Lung (tissue), 12 donors: ENCODE results near the gene ZIC2. TPM values are rescaled to one million over a fixed set of nuclear protein-coding genes. Genes with fewer than 3 reads are reported as not detected.

Experiments
- ATAC-seq: fragments of 200-7000 bp; cut with Tn5 transposase; one replicate; pipeline ENCODE4 v1.9.1; 2020; ENCODE audit warnings: moderate number of reproducible peaks; ENCODE audit not compliant: insufficient read depth, low FRiP score
- DNase-seq, 3 donors: peaks; one replicate each; pipeline ENCODE4 v3.0.0-alpha.2; 2013 to 2017
- H3K27ac ChIP-seq, 2 donors: one replicate each; pipeline ENCODE4 v1.5.1; 2013; ENCODE audit warnings: mild to moderate bottlenecking in 2 of 2, moderate library complexity in 2 of 2, control low read depth in 1 of 2, inconsistent platforms in 1 of 2, low read depth in 1 of 2, low read length in 1 of 2
- H3K27me3 ChIP-seq, 3 donors: one replicate each; pipeline ENCODE4 v1.5.1; 2013; ENCODE audit warnings: low read length in 2 of 3; ENCODE audit not compliant: control insufficient read depth in 3 of 3, insufficient read depth in 3 of 3
- H3K36me3 ChIP-seq, 4 donors: one replicate each; pipeline ENCODE4 v1.5.1; 2013; ENCODE audit warnings: low read length in 4 of 4, mild to moderate bottlenecking in 1 of 4, moderate library complexity in 1 of 4; ENCODE audit not compliant: control insufficient read depth in 4 of 4, insufficient read depth in 4 of 4
- H3K4me1 ChIP-seq, 5 donors: one replicate each; pipeline ENCODE4 v1.5.1; 2013; ENCODE audit warnings: low read length in 5 of 5, mild to moderate bottlenecking in 2 of 5, moderate library complexity in 1 of 5; ENCODE audit not compliant: control insufficient read depth in 5 of 5, insufficient read depth in 5 of 5
- H3K4me3 ChIP-seq: one replicate; pipeline ENCODE4 v1.5.1; 2013; ENCODE audit warnings: mild to moderate bottlenecking, control low read depth, moderate library complexity
- H3K9ac ChIP-seq, 2 donors: one replicate each; pipeline ENCODE4 v1.5.1; 2013; ENCODE audit warnings: low read length in 2 of 2, control low read depth in 1 of 2; ENCODE audit not compliant: insufficient read depth in 1 of 2
- H3K9me3 ChIP-seq, 4 donors: one replicate each; pipeline ENCODE4 v1.5.1; 2013; ENCODE audit warnings: low read length in 3 of 4, mild to moderate bottlenecking in 1 of 4, moderate library complexity in 1 of 4; ENCODE audit not compliant: control insufficient read depth in 4 of 4, insufficient read depth in 3 of 4
- CTCF ChIP-seq: IDR thresholded peaks from 2 replicates; pipeline ENCODE4 v1.5.1; 2012; ENCODE audit warnings: mild to moderate bottlenecking; ENCODE audit errors: control extremely low read depth, extremely low read depth
- WGBS, 2 donors: extraction: QIAGEN DNeasy Blood & Tissue Kit; methylation state at CpG; one replicate each; pipeline ENCODE4 v1.1.7; 2013; 5-methylcytosine and 5-hydroxymethylcytosine counted together
- polyA plus RNA-seq, 2 donors: library from polyadenylated mRNA; stranded (reverse); fragments of 200-250 nt; gene quantifications; one replicate each; pipeline ENCODE4 v1.2.1, GENCODE V29; 2013
- total RNA-seq, 2 donors: library from RNA; depleted of rRNA in 1 of 2; stranded (reverse); fragments of >200 nt in 1 of 2; gene quantifications; one replicate each; pipeline ENCODE4 v1.2.1, GENCODE V29; 2014 to 2021
- donor health status: control.
- donor health status: control.
- donor health status: Bipolar disorder and iron deficiency.
- donor health status: healthy.
- donor health status: DM: yes; HTN: yes; CAD: no.

The ZIC2 gene
- total and polyA plus RNA-seq, 4 donors, result 0.06 TPM; not detected in 3

GRCh38 chr13:99965329-99966000 is 16.1 kb upstream of the ZIC2 start:
- Histone ChIP-seq H3K4me1 (peaks cover 0 to 16% (median 7%) of the 10 kb centered on the region in 5 donors), H3K9me3 (peaks cover 0 to 5% (median 0%) of the 10 kb centered on the region in 4 donors), H3K27me3 (peaks cover 2 to 82% (median 78%) of the 10 kb centered on the region in 3 donors), H3K9ac (no peak overlapping the region), H3K4me3 (no peak overlapping the region), H3K27ac (no peak overlapping the region), H3K36me3 (no peaks in the 10 kb centered on the region)
- ATAC-seq, result no peak
- DNase-seq, result no peak
- WGBS, 2 donors, result 83% methylated on average over 9 of the region's 9 CpGs
- no peak for TF ChIP-seq CTCF

- peaks cover 2 to 75% (median 71%) of the 10 kb centered on the region in 3 donors for H3K27me3 ChIP-seq
- no peak overlapping the region for H3K9ac ChIP-seq
- no peak for ATAC-seq
- H3K4me3 ChIP-seq, result no peak overlapping the region
- DNase-seq, result no peak
- no peaks in the 10 kb centered on the region for H3K36me3 ChIP-seq
- peaks cover 0 to 5% (median 0%) of the 10 kb centered on the region in 4 donors for H3K9me3 ChIP-seq
- H3K4me1 ChIP-seq, result peaks cover 0 to 19% (median 7%) of the 10 kb centered on the region in 5 donors
- no peak for TF ChIP-seq CTCF
- no peak overlapping the region for H3K27ac ChIP-seq
- WGBS, 2 donors, result 77 to 78% methylated on average over 8 of the region's 8 CpGs
These were observed 15.3 kb upstream of the ZIC2 start for GRCh38 chr13:99966064-99966805.

DNA sequence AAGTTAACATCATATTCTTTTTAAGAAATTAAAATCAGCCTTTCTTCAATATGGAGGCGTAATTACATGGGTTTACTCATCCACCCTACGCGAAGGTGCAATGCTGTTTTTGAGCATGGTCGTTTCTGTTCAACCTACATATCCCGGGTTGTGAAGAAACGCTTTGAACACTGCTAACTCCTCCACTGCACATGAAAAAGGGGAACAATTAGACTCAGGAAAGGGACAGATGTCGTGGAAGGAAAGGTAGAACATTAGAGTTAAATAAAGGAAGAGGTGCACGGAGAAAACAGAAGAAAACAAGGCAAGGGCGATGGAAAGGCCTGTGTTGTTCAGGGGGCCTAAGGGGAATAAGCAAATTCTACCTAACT is 14.1 kb upstream of the ZIC2 start:
- no peak for TF ChIP-seq CTCF
- 37 to 57% methylated on average over 9 of the region's 9 CpGs for WGBS, 2 donors

More for the DNA sequence above, 14.1 kb upstream of the ZIC2 start:
- ATAC-seq, result no peak
- peaks cover 0 to 27% (median 7%) of the 10 kb centered on the region in 5 donors for H3K4me1 ChIP-seq
- H3K27me3 ChIP-seq, result peaks cover 6 to 74% (median 69%) of the 10 kb centered on the region in 3 donors
- H3K36me3 ChIP-seq, result no peaks in the 10 kb centered on the region
- peaks cover 0 to 10% (median 0%) of the 10 kb centered on the region in 4 donors for H3K9me3 ChIP-seq
- no peak for DNase-seq
- H3K4me3 ChIP-seq, result no peak overlapping the region
- H3K9ac ChIP-seq, result no peak overlapping the region
- no peak overlapping the region for H3K27ac ChIP-seq
